ENCODE results near the gene PRR32. TPM values are rescaled to one million over a fixed set of nuclear protein-coding genes. Genes with fewer than 3 reads are reported as not detected.

The PRR32 gene
- total RNA-seq, 6 donors from 2014 or later: not detected

- Histone ChIP-seq H3K27me3 (no peaks in the 10 kb centered on the region), H3K36me3 (no peaks in the 10 kb centered on the region), H3K27ac (no peak overlapping the region), H3K4me3 (no peak overlapping the region), H3K9me3 (no peaks in the 10 kb centered on the region), H3K4me1 (no peaks in the 10 kb centered on the region)
- TF ChIP-seq POLR2A (IDR thresholded peaks at IDR 0.05): no peak
- TF ChIP-seq POLR2AphosphoS5 (IDR thresholded peaks at IDR 0.05): no peak
- TF ChIP-seq CTCF (IDR thresholded peaks at IDR 0.05): no peak
- TF ChIP-seq EP300 (IDR thresholded peaks at IDR 0.05): no peak
- DNase-seq (no peak), ATAC-seq (ENCODE audit: low FRiP score in 2 of 2) (no peak)
- 29 to 49% methylated on average over 1 of the region's 1 CpG for WGBS, 2 donors
Measured at GRCh38 chrX:126815806-126816205, 3.7 kb upstream of the PRR32 start.

- no peak overlapping the region for H3K27ac ChIP-seq
- H3K4me1 ChIP-seq: no peaks in the 10 kb centered on the region
- ATAC-seq (ENCODE audit: low FRiP score in 2 of 2): peak in 1 of 2 donors; percentile 59
- no peaks in the 10 kb centered on the region for H3K9me3 ChIP-seq
- TF ChIP-seq CTCF (IDR thresholded peaks at IDR 0.05) (no peak), EP300 (IDR thresholded peaks at IDR 0.05) (no peak), POLR2A (IDR thresholded peaks at IDR 0.05) (no peak), POLR2AphosphoS5 (IDR thresholded peaks at IDR 0.05) (no peak)
- no peaks in the 10 kb centered on the region for H3K36me3 ChIP-seq
- 72 to 91% methylated on average over 5 to 13 of the region's 13 CpGs for WGBS, 2 donors
- DNase-seq: no peak
- H3K27me3 ChIP-seq: no peaks in the 10 kb centered on the region
- H3K4me3 ChIP-seq: no peak overlapping the region
Measured at GRCh38 chrX:126820700-126821420, 1.3 kb downstream of the PRR32 start.

GRCh38 chrX:126824338-126825007, 4.9 kb downstream of the PRR32 start:
- no peak for TF ChIP-seq CTCF (IDR thresholded peaks at IDR 0.05)
- no peak for TF ChIP-seq EP300 (IDR thresholded peaks at IDR 0.05)
- no peak for TF ChIP-seq POLR2AphosphoS5 (IDR thresholded peaks at IDR 0.05)
- TF ChIP-seq POLR2A (IDR thresholded peaks at IDR 0.05): no peak
- Histone ChIP-seq H3K4me3 (no peak overlapping the region), H3K36me3 (no peaks in the 10 kb centered on the region), H3K9me3 (no peaks in the 10 kb centered on the region), H3K27me3 (no peaks in the 10 kb centered on the region), H3K27ac (no peak overlapping the region), H3K4me1 (no peaks in the 10 kb centered on the region)
- ATAC-seq (ENCODE audit: low FRiP score in 2 of 2) (no peak), DNase-seq (no peak)
- WGBS, 2 donors: 50 to 66% methylated on average over 2 of the region's 2 CpGs

- Histone ChIP-seq H3K4me3 (no peak overlapping the region), H3K27ac (no peak overlapping the region), H3K36me3 (no peaks in the 10 kb centered on the region), H3K27me3 (no peaks in the 10 kb centered on the region), H3K9me3 (no peaks in the 10 kb centered on the region), H3K4me1 (no peaks in the 10 kb centered on the region)
- ATAC-seq (ENCODE audit: low FRiP score in 2 of 2): no peak
- 32 to 60% methylated on average over 1 of the region's 1 CpG for WGBS, 2 donors
- no peak for DNase-seq
- TF ChIP-seq POLR2A (IDR thresholded peaks at IDR 0.05) (no peak), CTCF (IDR thresholded peaks at IDR 0.05) (no peak), EP300 (IDR thresholded peaks at IDR 0.05) (no peak), POLR2AphosphoS5 (IDR thresholded peaks at IDR 0.05) (no peak)
Measured at GRCh38 chrX:126825566-126826193, 6.2 kb downstream of the PRR32 start.
